NCI-H69 (cell line): ENCODE data around the gene CYTH4.
A peak's percentile ranks its signal among the peaks of the same experiment; 100 is the strongest.

Experiments
- DNase-seq: peaks from one replicate; lab custom pipeline; 2025; lab: John Stamatoyannopoulos, UW

Gene CYTH4

DNA sequence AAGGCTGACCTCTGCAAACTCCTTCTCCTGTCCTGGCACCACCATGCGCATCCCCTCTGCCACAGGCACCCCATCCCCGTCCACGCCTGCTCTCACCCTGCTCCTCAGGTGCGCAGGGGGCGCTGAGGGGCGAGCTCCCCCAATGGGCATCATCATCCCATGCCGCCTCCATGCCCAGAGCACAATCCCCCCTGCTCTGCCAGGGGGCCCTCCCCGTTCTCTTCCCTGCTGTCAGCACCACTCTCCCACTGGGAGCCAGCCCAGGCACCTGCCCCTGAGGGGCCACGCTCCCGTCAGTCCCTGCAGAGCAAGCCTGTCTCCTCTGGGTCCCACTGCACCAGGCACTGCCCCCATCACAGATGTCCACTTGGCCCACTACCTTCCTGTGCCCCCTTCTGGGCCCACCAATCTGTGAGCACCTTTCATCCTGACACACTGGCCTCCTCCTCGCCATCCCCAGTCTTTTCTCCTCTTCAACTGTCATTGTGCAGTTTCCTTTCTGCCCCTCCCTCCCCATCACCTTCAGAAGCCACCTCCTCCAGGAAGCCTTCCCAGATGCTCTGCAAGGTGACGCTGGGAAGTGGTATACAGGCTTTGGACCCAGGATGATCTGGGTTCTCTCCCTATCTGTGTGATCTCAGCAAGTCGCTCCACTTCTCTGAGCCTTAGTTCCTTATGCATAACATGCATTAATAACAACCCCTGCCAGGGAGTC lies 62.6 kb downstream of the CYTH4 start:
- no peak for DNase-seq

DNA sequence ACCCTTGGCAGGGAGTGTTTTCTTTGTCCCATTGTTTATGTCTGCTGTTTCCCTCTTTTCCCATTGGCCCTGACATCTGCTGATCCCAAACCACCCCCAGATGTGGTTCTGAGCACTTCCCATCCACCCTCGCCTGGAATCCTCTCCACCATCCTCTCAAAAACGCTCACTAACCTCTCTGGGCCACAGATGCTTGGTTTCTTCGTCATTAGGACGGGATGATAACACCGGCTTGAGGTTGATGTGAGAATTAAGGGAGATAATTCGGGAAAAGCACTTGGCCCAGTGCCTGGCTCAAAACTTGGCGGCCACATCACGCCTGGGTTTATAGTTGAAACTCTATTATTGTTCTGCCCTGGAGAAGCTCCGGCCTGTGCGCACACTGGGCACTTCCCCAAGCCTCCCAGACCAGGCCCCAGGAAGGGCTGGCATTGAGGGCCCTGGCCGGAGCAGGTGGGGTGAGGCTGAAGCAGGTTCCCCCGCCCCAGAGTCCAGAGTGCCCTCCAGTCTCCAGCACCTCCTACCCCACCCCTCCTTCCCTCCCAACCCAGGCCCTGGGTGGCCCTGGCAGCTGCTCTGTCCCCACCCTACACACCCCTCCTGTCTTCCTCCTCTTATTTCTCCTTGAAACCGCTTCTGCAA lies 63.7 kb downstream of the CYTH4 start:
- DNase-seq: no peak

DNA sequence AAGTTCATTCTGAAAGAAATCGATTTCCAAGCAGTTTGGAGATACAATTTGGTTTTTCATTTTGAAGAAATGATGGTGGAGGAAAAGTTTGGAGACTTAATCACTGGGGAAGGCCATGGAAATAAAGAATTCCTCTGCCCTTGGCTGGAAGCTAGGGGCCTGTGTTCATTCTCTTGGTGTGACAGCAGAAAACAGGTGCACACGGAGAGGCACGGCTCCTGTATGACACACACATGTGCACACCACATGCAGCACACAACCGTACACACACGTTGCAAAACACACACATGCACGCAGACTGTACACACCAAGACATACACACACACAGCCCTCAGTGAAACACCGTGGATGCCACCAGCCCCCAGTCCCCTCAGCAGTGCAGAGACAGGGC lies 64.2 kb downstream of the CYTH4 start:
- no peak for DNase-seq

GRCh38 chr22:37349043-37349814 lies 66.9 kb downstream of the CYTH4 start:
- no peak for DNase-seq

DNA sequence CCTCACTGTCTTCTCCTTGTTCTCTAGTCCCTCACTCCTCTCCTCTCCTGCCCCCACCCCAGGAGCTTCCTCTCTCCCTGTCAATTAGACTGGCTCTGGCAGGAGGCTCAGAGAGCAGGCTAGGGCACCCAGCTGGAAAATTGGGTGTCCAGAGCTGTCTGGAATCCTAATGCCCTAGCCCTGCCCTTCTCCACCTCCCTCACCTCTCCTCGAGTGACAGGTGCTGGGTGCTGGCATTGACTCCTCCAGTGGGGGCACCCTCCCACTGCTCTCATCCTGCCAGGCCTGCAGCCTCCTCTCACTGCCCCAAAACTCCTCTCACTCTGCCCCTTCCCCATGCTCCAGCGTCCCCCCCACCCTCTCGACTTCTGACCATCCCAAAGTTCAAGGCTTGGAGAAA lies 68.9 kb downstream of the CYTH4 start:
- no peak for DNase-seq

DNA sequence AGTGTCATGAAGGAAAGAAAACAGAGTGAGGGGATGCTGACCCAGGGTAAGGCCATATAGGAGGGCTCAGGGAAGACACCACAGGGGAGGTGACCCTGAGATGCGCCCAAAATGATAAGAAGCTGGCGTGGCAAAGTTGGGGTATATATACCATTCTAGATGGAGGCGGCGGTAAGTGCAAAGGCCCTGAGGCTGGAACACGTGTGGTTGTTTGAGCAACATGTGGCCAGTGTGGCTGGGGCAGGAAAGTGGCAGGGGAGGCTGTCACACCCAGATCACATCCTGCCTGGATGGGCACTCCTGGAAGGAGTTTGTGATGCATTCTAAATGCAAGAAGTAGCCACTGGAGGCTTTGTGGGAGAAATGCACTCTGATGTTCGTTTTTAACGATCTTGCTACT lies 70.2 kb downstream of the CYTH4 start:
- DNase-seq: no peak

GRCh38 chr22:37353839-37354238 lies 71.5 kb downstream of the CYTH4 start:
- DNase-seq: no peak

GRCh38 chr22:37354261-37354660 lies 72.0 kb downstream of the CYTH4 start:
- DNase-seq: peak; percentile 59

DNA sequence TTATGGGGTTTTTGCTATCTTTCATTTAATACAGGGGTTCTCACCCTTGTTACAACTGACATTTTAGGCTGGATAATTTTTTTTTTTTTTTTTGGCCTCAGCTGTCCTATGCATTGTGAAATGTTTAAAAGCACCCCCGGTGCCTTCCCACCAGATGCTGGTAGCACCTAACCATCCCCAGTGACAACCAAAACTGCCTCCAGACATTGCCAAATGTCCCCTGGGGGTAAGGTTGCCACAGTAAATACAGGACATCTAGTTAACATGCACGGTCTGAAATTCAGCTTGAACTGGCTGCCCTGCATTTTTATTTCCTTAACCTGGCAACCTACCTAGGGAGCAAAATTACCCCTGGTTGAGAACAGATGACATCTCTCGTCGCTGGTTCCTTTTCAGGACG lies 72.4 kb downstream of the CYTH4 start:
- peak; percentile 84 for DNase-seq

GRCh38 chr22:37355174-37355573 lies 72.9 kb downstream of the CYTH4 start:
- DNase-seq: no peak

- no peak for DNase-seq
These were observed 74.6 kb downstream of the CYTH4 start for GRCh38 chr22:37356922-37357321.

GRCh38 chr22:37357446-37358075 lies 75.3 kb downstream of the CYTH4 start:
- DNase-seq: no peak

- DNase-seq: no peak
These were observed 76.1 kb downstream of the CYTH4 start for GRCh38 chr22:37358386-37358785.

- DNase-seq: no peak
These were observed 76.6 kb downstream of the CYTH4 start for GRCh38 chr22:37358917-37359316.

- no peak for DNase-seq
These were observed 80.3 kb downstream of the CYTH4 start for GRCh38 chr22:37362621-37363020.

GRCh38 chr22:37363261-37363992 lies 81.1 kb downstream of the CYTH4 start:
- DNase-seq: peak; percentile 33
